ENCODE results near the gene PRKAR1B. TPM values are rescaled to one million over a fixed set of nuclear protein-coding genes. Genes with fewer than 3 reads are reported as not detected.

PRKAR1B gene
- total RNA-seq, 1 experiment from 2014 or later, result 43.3 TPM

GRCh38 chr7:531777-532176, 195.3 kb downstream of the PRKAR1B start:
- Histone ChIP-seq H3K4ac (ENCODE audit: low read depth, low read length) (no peak overlapping the region), H3T11ph (ENCODE audit: low read length) (no peak overlapping the region), H3K4me2 (ENCODE audit: insufficient read depth, insufficient read length, low read length) (no peak overlapping the region), H3K79me1 (ENCODE audit: insufficient read depth, low read depth, low read length, poor library complexity, severe bottlenecking) (no peaks in the 10 kb centered on the region), H3K9me3 (ENCODE audit: control insufficient read depth, low read depth, low read length) (no peaks in the 10 kb centered on the region), H4K20me1 (ENCODE audit: control insufficient read depth, insufficient read depth, insufficient read length) (no peaks in the 10 kb centered on the region), H4K8ac (replicated peaks; ENCODE audit: insufficient read length, low read depth, low read length) (no peak overlapping the region), H3K18ac (ENCODE audit: insufficient read length, low read depth, low read length) (no peak overlapping the region), H3K23ac (ENCODE audit: insufficient read length, low read depth, low read length) (no peak overlapping the region), H3K23me2 (ENCODE audit: insufficient read length, low read depth, low read length, poor library complexity, severe bottlenecking) (no peaks in the 10 kb centered on the region), H2AK5ac (ENCODE audit: insufficient read length, low read length) (no peak overlapping the region), H2BK5ac (ENCODE audit: insufficient read length, low read length) (no peak overlapping the region), H3K79me2 (ENCODE audit: insufficient read depth, low read length) (no peaks in the 10 kb centered on the region), H3K27me3 (ENCODE audit: insufficient read depth, low read length) (no peaks in the 10 kb centered on the region), H4K5ac (ENCODE audit: insufficient read length, low read depth, low read length) (no peak overlapping the region), H3K14ac (ENCODE audit: insufficient read depth, low read length) (no peak overlapping the region), H2BK120ac (ENCODE audit: low read depth, low read length, poor library complexity, severe bottlenecking) (no peak overlapping the region), H3K27ac (ENCODE audit: insufficient read length, low read depth, low read length) (no peak overlapping the region), H2BK20ac (ENCODE audit: low read depth, low read length, poor library complexity, severe bottlenecking) (no peak overlapping the region), H3K4me1 (ENCODE audit: insufficient read depth, low read length) (no peaks in the 10 kb centered on the region), H2AFZ (ENCODE audit: low read length) (no peak overlapping the region), H4K91ac (ENCODE audit: insufficient read length, low read depth, low read length) (no peak overlapping the region), H2BK15ac (ENCODE audit: low read depth, low read length) (no peak overlapping the region), H2BK12ac (ENCODE audit: insufficient read length, low read depth, low read length) (no peak overlapping the region), H3K9ac (ENCODE audit: extremely low read depth, insufficient read length, low read length) (no peak overlapping the region), H3K56ac (ENCODE audit: insufficient read length, low read depth, low read length) (no peak overlapping the region)
- WGBS (ENCODE audit: extremely low coverage, insufficient read length, low lambda C conversion rate), result no CpG with 5 or more reads among the region's 10 CpGs
- DNase-seq, result no peak
- no peaks in the 10 kb centered on the region for H3K4me1 Mint-ChIP-seq
- no peaks in the 10 kb centered on the region for H3K36me3 Mint-ChIP-seq (ENCODE audit: insufficient read depth in 1 of 3, low read depth in 3 of 3)
- no peaks in the 10 kb centered on the region; a peak in 1 of 5 replicates for H3K9me3 Mint-ChIP-seq
- no peak for TF ChIP-seq CTCF (conservative IDR thresholded peaks at IDR 0.05)
- H3K27me3 Mint-ChIP-seq (ENCODE audit: low read depth), result peaks cover 32% of the 10 kb centered on the region
- H3K4me3 Mint-ChIP-seq, result no peak overlapping the region
- H3K27ac Mint-ChIP-seq, result no peak overlapping the region
